Measurements from ENCODE around the gene SLIT3.

The SLIT3 gene

DNA sequence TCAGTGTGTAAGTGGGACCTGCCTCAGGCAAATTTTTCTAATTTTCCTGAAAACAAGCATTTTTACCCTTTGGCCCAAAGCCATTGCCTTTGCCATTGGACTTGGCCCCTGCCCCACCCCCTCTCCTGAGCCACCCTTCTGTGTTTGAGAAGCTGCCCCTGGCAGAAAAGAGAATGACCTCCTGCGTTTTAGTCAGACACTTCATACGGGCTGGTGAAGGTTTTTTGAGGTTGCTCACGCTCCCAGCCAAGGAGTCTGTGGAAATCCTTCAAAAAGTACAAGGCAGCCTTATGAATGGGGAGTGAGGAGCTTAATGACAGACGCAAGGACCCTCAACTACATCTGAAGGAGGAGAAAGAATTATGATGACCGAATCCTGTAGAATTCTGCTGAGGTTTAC is 308.9 kb downstream of the SLIT3 start:
- no peak for DNase-seq (ENCODE audit: low spot score)

DNA sequence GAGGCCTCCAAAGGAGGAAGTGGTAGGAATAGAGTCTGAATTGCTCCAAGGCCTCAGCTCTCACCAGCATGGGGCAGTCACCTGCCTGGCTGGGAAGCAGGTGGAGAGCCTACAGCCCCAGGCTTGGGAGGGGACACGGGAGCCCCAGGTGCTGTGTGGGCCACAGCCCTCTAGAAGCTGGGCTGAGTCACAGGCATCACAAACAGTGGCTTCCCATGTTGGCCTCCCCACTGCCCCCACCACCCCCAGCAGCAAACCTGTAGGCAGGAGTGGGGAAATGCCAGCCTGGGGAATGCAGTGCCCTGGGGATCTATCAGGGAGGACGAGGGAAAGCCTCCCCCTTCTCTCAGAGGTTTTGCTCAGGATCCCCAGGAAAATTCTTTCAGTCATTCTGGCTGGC is 309.6 kb downstream of the SLIT3 start:
- no peak for DNase-seq (ENCODE audit: low spot score)

DNA sequence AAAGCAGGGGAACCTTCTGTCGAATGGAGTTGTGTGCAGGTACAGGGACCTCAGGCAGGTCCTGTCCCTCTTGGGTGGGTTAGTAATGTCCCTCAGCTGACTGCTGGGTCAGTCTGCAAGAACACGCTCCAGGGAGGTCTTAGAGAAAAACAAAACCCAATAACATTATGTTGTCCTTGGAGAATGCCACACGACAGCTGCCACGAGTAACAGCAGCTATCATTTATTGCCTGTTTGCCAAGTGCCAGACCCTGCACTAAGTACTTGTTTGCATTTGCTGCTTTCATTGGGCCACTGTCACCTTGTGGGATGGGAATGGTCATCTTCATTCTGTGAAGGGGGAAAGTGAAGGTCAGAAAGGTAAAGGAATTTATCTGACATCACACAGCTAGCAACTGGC is 310.3 kb downstream of the SLIT3 start:
- no peak for DNase-seq (ENCODE audit: low spot score)

DNA sequence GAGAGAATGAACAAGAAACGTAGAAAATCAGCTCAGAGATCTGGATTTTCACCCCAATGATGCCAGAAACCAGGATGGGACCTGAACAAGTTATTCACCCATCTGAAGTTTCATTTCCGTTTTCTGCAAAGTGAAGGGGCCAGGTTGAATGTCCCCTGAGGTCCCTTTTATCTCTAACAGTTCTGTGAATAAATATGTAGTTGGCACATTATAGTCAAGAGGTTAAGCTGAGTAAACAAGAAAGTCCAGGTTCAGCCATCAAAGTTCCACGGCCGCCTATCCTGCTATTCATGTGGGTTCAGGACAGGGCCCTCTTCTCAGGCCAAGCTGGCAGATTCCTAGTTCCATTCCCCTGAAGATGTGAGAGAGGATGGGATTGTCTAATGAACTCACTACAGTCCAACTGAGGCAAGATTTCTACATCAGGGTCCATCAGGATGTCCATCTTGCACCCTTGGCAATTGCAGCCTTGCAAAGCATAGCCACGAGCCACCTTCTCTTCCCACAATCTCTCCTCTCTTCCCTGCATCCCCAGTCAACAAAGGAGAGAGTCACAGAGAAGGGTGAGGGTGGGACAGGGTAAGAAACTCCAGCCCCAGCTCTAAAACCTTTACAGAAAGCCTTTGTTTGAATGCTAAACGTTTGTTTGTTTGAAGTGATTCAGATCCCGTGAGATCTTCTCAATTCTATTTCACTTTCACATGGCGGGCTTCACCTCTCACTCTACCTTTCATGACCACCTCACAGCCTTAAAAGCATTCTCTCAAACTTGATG is 311.0 kb downstream of the SLIT3 start:
- no peak for DNase-seq (ENCODE audit: low spot score)

DNA sequence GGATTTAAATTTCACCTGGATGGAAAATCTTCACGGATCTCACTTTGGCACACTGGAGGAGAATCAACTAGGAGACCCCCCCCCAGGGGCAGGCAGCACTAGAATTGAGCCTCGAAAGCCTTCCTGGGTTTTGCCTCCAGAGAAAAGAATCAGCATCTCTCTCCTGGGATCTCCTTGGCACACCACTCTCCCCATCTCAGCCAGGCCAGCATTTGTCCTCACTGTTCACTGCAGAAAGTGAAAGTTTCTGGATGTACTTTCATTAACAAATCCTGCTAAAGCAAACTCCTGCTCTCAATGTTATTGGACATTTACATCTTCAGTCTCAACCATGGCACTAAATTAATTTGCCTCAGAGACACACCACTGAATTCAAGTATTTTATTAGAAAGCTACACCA is 312.2 kb downstream of the SLIT3 start:
- DNase-seq (ENCODE audit: low spot score): no peak

DNA sequence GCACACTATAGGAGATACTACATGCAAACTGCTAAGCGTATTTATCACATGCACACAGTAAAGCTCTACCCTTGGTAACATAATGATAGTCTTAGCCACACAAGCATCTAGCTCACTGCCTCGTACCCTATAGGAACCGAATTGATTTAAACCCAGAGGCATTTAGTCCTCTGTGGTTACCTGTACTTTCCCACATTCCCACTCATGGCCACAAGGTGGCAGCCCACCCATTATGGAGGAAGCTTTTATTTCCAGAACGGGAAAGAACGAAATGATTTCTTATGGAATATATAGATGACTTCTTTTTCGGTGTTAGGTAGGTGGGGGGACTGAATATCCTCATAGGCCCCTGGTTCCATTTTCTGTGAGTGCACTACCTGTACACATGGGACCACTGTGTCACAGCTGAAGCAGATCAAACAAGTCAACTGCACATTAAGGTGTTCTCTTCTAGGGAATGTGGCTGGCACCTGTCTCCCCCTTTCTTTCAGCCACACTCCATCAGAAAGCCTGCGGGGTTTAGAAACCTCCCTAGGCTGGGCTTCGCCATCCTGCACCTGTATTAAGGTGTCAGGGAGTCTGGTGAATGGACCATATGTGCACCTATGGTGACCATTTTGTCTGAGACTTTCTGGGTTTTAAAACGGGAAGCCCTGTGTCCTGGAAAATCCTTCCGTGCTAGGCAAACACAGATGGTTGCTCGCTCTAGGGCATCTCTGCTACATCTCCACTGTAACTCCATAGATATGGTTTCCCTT is 313.2 kb downstream of the SLIT3 start:
- peak; percentile 37 for DNase-seq (ENCODE audit: low spot score)

DNA sequence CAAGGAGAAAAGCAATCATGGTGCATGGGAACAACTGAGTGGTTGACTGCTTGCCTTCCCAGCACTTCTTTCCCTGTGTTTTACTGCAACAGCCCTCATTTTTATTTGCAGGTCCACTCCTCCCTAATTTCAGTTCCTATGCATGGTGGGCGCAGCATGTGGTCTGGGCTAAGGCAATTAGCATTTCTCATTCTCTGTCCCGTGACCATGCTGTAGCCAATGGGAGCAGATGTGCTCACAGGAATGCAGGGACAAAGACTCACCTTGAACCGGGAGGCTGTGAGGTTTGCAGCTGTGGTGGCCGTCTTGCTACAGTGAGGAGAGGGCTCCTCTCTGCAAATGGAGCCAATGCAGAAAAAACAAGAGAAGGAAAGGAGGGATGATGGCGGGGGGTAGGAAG is 315.5 kb downstream of the SLIT3 start:
- DNase-seq (ENCODE audit: low spot score): no peak

DNA sequence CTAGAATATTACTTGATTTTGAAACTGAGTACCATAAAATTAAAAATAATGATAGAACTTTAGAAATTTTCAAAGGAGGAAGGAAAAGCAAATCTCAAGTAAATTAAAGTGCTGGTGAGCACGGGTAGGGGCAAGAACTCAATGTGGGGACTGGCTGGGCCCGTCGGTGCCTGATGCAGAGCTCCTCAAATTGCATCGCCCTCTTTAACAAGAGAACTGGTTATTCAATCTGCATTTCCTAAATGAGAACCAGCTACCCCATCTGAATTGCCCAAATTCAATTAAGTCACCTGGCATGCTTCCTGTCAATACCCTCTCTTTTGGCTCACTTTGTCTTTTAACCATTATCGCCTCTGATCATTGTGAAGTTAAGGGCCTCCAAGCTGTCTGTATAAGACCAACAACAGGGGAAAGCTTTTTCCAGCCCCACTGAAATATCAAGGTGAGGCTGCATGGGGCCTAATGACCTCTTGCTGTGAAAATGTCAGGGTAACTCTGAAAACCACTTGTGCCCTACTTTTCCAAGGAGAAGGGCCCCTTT is 316.7 kb downstream of the SLIT3 start:
- no peak for DNase-seq (ENCODE audit: low spot score)

DNA sequence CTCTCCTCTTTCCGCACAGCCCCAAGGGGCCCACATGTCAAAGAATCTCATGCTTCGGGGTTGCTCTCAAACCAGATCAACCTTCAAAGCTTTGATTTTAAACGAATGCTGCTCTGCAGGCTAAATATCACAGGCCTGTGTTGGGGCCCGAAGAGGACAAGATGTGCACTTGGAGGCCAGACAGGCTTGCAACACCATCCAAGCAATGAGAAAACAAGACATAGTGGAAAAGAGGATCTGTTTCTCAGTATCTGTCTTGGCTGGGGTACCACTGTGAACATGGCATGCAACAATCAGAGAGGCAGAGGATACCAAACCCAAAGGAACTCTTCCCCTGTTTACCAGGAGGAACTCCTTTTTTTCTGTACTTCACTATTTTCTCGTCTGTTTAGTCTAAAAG is 321.8 kb downstream of the SLIT3 start:
- DNase-seq (ENCODE audit: low spot score): no peak

DNA sequence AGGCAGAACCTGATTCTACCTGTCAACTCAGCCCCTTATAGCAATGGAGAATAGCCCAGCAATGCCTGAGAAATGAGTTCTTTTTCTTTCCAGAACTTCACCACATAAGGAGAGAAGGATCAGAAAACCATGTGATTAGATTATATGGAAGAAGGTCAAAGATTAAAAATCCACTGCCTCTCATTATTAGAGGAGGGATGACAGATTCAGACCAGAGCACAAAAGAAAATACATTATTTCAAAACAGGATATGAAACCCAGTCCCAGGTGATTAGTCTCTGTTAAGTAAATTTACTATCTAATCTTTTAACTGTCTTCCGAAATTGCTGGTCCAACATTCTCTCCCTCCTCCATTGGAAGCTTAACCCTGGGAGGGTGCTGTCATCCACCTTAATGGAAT is 322.4 kb downstream of the SLIT3 start:
- no peak for DNase-seq (ENCODE audit: low spot score)

DNA sequence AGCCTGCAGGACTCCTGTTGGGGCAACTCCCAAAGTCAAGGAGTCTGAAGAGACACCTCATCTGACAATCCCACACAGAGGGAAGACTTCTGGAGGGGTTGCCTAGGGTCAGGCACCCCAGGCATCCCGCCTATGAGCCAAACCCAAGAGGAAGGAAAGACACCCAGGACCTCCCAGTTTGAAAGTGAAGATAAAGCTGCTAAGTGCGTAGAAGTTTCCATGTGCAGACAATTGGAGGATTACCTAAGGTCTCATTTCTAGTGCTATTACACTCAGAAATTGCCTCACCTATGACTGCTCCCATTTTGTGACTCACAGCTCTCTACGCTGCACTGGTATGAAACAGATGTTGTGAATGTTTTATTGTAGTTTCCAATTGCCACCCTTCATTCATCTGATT is 322.9 kb downstream of the SLIT3 start:
- DNase-seq (ENCODE audit: low spot score): no peak

DNA sequence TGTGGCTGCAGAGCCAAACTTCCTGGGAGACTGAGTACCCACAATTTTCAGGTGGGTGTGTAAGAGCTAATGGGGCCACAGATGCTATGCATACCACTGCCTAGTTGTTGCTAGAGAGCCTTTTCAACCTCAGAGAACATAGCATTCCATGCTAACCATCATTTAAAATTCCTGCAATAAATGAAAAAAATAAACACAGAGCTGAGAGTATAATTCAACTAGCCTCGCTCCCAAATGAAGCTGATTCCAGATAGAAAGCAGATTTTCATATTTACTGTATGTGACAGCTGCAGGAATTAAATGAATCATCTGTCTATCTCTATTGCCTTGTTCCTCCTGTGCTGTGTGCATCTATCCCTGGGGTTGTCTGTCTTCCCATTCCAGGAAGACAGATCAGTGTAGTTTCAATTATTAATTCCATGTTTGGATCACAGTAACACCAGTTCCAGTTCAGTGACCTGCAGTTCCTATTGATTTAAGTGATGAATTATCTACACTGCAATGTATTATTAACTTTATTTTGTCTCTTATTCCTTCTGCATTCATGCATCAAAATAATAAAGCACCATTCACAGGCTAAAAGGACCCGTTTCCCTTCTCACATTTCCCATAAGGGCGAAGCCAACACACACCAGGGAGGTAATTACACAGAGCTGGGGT is 324.5 kb downstream of the SLIT3 start:
- DNase-seq (ENCODE audit: low spot score): no peak

DNA sequence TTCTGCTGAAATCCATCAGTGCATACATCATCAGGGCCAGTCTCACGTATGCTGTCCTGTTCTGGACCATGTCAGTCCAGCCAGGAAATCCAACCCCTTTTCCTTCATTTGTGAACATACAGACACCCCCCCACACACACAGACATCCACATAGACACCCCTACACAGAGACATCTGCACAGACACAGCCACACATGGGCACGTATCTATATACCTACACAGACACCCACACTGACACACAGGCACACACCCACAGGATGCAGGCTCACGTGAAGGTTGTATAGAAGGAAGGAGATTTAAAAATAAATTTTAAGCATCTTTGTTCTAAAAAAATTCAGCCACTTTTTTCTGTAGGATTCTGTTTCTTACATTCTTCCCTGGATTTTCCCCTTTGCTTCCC is 325.6 kb downstream of the SLIT3 start:
- no peak for DNase-seq (ENCODE audit: low spot score)

DNA sequence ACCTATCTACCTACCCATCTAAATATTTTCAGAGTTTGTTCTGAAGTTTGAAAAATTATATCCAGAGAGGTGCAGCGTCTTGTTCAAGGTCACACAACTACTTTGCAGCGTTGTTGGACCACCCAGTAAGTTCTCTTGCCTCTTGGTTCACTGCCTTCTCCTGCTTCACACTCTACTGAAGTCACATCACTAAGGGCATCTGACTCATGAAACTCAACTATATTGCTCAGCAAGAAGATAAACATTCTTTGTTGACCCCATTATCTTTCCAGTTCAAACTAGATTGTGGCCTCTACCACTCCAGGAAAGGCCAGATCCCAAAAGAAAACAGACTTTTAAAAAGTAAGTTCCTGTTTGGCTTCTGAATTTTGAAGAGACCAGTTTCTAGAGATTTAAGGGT is 326.9 kb downstream of the SLIT3 start:
- DNase-seq (ENCODE audit: low spot score): no peak

DNA sequence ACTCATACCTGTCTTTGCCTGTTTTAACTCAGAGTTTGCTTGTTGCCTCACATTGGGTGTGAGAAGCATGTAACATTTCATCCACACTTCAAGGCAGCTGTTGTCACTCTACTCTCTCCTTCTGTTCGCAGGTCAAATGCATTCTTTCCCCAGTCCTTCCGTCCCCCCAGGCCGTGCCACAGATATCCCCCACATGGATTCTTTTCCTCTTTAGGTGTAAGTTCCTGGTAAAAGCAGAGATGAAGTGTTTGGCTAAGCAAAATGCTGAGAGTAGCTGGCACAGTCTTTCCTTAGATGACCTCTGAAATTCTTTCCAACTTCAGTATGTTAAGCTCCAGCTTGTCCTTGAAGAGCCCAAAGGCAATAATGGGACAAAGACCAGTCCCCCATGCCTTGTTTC is 328.2 kb downstream of the SLIT3 start:
- no peak for DNase-seq (ENCODE audit: low spot score)

DNA sequence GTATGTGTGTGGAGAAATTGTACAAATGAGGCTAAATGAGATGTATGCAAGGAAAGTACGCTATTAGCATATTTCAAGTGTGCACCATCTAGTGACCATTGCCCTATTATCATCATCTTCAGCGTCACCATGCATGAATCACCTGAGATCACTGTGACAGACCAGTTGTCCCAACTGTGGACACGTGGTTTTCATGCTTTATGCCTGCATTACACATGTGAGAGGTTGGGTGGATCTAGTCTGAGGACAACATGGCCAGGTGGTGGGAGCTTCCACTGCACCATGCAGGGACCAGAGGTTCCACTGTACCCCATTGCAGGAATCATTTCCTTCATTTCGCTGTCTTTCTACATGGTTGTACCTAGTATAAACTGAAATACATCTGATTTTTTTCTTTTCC is 329.8 kb downstream of the SLIT3 start:
- no peak for DNase-seq (ENCODE audit: low spot score)

DNA sequence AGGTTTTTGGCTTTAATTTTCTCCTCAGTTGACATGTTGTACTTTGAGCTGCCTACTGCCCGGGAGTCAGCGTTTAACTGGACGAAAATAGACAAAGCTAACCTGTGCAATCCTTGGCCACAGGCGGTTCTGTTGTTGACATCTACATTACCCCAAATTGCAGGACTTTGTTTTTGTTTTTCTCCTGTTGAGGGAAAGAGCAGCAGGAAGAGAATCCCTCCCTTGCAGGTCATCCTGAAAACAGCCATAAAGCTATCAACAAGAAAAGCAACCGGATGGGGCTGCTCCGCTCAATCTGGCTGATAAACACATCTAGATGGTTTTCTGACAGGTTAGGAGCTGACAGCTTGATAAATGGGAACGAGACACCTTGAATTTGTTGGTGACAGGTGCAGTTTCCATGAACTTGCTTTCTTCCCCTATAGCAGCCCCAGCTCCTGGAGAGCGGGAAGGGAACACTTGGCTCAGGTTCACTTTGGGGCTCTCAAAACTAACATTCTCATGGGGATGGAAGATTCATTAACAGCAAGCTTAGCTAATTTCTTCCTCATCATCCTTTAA is 331.5 kb downstream of the SLIT3 start:
- no peak for DNase-seq (ENCODE audit: low spot score)

DNA sequence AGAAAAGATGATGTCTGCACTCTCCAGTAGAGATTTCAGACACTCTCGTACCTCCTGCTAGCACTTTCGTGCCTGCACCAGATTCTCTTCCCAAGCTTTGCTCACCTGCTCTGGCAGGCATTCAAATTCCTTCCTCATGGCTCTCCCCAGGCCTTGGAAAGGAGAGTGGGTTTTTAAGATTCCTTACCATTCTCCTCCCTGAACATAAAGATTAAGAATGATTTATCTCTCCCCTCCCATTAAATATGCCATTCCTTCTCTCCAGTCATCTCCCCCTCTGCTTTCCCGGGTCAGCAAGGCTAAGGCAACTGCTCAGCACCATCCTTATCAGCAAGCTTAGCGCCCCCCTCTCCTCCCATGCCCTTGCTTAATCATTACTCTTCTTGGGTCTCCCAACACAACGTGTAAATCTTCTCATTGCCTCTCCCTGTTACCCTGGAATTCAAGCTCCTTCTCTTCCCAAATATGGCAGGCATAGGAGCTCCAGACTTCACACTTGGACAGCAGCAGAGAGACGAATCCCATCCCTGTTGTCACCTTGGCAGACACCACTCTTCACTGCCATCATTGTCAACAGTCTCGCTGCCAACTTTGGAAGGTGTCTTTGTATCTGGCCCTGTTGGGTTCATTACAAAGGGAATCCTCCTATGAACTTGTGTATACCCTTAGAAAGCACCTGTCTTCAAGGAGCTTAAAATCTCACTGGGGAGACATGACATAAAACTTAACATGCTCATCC is 332.9 kb downstream of the SLIT3 start:
- no peak for DNase-seq (ENCODE audit: low spot score)

DNA sequence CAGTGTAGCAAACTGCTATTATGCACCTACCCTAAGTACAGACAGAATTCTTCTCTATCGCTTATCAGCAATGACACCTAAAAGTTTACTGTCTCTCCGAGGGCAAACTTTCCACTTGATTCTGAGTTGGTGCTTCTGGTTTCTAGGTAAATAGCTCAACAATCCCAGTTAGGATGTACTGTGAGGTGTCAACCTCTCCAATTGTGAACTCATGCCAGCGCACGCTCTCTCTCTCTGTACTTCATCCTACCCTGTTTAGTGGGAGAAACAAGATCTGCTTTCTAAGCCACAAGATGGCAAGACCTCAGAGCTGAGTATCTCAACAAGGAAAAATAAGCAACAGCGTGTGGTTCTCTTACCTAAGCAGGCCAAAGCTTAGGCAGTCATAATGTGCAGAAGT is 335.3 kb downstream of the SLIT3 start:
- DNase-seq (ENCODE audit: low spot score): no peak

DNA sequence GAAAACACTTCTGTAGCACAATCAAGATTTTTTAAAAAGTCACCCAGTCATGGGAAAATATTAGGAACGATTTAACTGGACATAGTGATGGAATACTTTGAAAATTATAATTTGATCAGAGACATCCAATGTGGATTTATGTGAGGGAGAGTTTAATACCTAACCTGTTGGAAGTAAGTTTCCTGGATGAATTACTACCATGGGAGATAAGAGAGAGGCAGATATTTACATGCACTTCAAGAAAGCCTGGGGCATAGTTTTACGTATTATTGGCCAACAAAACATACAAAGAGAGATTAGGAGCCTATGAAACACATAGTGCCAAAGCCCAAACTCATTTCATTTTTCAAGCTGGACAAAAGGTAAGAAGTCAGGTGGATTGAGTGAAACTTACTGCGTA is 336.8 kb downstream of the SLIT3 start:
- DNase-seq (ENCODE audit: low spot score): no peak

DNA sequence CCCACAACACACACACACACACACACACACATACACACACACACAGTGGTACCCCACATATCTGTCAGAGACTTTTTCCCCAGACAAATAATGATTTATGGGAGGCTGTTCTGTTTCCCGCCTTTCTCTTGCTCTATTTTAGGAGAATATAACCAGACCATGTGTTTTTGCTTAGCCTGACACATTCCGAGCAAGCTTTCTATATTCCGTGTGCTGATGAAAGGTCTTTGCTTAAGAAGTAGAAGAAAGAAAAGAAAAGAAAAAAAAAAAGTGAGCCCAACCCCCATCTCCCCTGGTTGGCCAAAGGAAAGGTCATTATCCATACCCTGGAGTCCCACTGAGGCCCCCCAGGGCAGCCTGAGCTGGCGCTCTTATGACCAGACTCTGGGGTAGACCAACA is 338.6 kb downstream of the SLIT3 start:
- DNase-seq (ENCODE audit: low spot score): no peak

DNA sequence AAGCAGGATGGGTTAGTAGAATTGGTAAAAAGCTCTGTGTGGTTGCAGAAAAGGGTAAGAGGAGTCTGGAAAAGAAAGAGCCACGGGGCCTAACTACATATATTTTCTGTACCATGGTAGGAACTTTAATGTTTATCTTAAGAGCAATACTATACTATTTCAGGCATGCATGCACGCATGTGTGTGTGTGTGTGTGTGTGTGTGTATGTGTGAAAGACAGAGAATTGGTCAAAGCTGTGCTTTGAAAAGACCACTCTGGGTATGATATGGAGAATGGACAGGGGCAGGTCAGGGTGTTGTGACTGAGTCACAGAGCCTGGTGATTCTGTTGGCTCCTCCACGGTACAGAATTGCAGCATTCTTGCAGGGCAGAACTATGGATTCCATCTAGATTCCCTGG is 339.3 kb downstream of the SLIT3 start:
- no peak for DNase-seq (ENCODE audit: low spot score)
